Posterior vena cava (tissue), 2 donors: Measurements from ENCODE around the gene PSMD5. TPM values are rescaled to one million over a fixed set of nuclear protein-coding genes. Genes with fewer than 3 reads are reported as not detected.
"Not testable (repeated sequence)": the region's sequence is repeated elsewhere in the genome, so short reads cannot be mapped to it uniquely, and the experiment has no call there.

ENCODE experiments used
- DNase-seq: peaks from one replicate; pipeline ENCODE4 v3.0.0-alpha.2; 2020; ENCODE audit warnings: low spot score
- intact Hi-C, 2 donors: fragments of 100-400 bp; cut with DNase I; formaldehyde crosslinking; loops; one replicate each; pipeline versions ENCODE4 v1.14.1 to v1.14.2; 2022 to 2023
- total RNA-seq, 2 donors: library from RNA; stranded (reverse); fragmentation: NEBNext Ultra II Directional; extraction: Animal tissue kit (Norgen Biotek cat#: 25700); gene quantifications; one replicate each; pipeline ENCODE4 v1.2.1, GENCODE V29; 2021
- donor health status: DM: yes; HTN: yes; CAD: no.
- donor health status: DM: yes; HTN: yes; CAD: no.

PSMD5 gene
- total RNA-seq, 2 donors from 2014 or later = 31.3 to 37.5 TPM

DNA sequence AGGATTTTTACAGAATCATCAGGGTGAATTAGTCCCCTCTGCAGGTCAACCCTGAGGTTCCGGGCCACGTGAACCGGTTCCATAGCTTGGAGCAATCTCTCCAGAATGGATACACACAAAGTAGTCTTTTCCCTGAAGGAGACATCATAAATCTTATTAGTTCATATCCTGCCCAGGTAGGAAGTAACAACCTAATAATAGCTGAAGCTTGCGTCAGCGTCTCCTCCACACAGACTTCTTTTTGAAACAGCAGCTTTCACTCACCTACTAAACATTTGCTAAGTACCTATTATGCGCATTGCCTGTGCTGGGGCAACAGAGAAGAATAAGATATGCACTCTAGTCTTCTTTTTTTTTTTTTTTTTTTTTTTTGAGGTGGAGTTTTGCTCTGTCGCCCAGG is 9.4 kb downstream of the PSMD5 start:
- no peak for DNase-seq
- intact Hi-C loops = no loop called here

DNA sequence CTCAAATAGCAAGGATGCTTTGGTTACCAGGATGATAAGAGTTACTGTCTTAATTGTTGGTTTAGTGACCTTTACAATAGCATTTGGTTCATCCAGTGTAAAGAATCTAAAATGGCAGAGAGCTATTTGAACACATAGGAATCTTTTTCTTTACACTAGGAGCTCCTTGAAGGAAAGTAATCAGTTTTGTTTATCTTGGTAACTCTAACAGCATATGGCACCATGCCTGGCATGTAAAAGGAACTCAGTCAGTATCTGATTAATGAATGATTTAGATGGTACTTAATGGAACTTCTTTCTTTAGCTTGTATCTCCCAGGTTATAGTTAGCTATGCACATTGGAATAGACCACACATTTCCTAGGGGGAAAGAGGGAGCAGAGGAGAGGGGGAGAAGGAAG is 9.9 kb downstream of the PSMD5 start:
- no peak for DNase-seq
- intact Hi-C loops = no loop called here

DNA sequence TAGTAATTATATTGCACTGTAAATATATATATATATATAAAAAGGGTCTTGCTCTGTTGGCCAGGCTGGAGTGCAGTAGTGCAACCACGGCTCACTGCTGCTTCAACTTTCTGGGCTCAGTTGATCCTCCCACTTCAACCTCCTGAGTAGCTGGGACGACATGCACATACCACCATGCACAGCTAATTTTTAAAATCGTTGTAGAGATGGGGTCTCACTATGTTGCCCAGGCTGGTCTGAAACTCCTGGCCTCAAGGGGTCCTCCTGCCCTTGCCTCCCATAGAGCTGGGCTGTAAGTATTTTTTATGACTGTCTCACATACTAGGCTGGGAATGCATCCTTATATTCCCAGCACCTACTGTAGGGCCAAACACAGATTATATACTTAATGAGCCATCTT is 11.9 kb downstream of the PSMD5 start:
- intact Hi-C loops = no loop called here
- no peak for DNase-seq

DNA sequence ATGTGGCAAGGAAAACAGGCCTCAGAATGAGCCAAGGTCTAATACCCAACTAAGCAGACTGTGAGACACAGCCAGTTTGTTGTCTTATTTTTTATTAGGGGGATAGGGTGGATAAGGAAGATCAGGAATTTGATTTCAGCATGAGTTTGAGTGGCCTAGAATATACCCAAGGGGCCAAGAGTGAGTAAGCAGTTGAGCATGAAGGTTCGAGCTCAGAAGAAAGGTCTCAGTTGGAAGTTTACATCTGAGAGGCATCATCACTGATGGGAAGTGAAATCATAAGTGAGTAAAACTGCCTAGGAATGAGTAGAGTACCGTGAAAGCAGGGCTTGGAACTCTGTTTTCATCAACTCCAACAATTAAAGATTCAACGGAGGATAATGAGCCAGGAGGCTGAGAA is 12.6 kb downstream of the PSMD5 start:
- intact Hi-C loops = no loop called here
- no peak for DNase-seq

DNA sequence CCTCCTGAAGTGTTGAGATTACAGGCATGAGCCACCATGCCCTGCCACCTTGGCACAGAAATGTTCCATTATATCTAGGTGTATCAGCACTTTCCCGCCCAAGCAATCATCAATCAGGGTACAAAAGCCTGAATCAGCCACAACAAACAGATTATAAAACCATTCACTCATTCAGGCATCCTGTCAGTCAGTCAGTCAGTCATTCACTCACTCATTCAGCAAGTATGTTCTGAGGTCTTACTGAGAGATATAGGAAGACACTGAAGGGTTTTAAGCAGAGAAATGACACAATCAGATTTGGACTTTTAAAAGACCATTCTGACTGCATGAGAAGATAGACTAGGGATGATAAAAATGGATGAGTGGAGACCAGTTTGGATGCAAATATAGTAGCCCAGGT is 13.1 kb downstream of the PSMD5 start:
- intact Hi-C loops = no loop called here
- DNase-seq = no peak

DNA sequence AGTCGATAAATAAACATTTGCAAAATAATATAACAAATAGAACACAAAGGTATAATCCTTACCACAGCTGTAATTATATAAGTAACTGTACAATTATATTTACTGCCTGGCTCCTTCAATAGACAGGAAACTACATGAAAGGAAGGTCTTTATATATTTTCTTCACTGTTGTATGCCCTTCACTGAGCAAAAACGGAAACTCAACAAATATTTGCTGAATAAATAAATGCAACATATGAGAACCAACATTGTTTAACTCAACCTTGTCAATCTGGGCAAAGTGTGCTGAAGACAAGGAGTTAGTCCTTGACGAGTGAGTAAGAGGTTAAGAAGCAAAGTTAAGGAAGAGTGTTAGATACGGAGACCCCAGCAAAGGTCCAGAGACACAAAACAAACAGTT is 22.6 kb downstream of the PSMD5 start:
- DNase-seq = no peak
- intact Hi-C loops = no loop called here

DNA sequence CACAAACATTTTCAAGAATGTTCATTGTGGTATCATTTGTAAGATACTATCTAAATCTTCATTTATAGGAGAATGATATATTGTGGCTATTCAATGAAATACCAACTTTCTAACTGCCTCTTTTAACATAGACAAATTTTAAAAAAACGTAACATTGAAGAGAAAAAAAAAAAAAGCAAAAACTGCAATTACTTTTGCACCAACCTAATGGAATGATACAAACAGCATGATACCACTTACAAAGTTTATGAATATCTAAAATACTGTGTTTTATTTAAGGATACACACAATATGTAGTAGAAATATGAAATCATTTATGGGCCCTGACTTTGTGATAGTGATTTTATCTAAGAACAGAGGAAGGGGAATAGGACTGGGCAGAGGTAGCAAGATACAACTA is 24.1 kb downstream of the PSMD5 start:
- intact Hi-C loops = no loop called here
- DNase-seq = no peak

DNA sequence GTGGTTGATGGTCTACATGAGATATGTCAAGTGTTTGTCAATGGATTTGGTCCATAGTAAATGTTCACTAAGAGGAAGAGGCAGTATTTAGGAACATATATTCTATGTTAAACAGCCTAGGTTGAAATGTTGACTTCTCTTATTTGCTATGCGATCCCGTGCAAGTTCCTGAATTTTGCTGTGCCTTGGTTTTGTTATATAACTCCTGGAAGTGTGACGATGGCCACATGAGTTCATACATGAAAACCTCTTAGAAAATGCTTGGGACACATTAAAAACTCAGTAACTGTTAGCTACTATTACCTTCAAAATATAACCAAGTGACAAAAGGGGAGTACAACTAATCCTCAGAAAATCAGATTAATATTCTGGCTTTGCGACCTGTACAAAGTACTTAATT is 27.6 kb downstream of the PSMD5 start:
- intact Hi-C loops = no loop called here
- no peak for DNase-seq

DNA sequence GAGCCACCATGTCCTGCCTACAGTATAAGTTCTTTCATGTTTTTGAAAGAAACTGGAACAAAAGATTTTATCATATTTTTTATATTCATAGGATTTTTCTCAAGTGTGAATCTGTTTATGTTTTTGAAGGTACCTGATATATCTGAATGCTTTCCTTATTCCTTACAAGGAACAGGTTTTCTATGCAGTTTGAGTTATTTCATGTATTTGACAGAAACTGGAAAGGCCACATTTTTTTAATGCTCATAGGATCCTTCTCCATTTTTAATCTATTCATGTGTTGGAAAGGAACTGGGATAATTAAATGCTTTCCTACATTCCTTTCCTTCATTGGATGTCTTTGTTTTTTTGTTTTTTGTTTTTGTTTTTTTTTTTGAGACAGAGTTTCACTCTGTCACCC is 33.8 kb downstream of the PSMD5 start:
- no peak for DNase-seq
- intact Hi-C loops = no loop called here

DNA sequence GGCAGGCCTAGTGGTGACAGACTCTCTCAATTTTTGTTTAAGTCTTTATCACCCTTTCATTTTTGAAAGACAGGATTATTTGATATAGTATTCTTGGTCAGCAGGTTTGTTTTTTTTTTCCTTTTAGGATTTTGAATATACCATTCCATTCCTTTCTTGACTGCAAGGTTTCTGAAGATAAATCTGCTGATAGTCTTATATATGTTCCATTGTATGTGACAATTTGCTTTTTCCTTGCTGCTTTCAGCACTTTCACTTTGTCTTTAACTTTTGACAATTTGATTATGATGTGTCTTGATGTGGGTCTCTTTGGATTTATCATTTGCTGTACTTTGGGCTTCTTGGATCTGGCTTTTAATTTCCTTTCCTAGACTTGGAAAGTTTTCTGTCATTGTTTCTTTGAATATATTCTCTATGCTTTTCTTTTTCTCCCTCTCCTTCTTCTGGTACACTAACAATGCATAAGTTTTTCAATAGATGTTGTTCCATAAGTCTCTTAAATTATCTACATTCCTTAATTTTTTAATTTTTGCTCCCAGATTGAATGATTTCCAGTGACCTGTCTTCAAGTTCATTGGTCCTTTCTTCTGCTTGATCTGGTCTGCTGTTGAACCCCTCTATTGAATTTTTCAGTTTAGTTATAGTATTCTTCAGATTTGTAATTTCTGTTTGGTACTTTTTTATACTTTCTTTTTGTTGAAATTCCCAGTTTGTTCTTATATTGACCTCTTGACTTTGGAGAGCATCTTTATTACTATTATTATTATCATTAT is 34.9 kb downstream of the PSMD5 start:
- intact Hi-C loops = no loop called here
- no peak for DNase-seq

DNA sequence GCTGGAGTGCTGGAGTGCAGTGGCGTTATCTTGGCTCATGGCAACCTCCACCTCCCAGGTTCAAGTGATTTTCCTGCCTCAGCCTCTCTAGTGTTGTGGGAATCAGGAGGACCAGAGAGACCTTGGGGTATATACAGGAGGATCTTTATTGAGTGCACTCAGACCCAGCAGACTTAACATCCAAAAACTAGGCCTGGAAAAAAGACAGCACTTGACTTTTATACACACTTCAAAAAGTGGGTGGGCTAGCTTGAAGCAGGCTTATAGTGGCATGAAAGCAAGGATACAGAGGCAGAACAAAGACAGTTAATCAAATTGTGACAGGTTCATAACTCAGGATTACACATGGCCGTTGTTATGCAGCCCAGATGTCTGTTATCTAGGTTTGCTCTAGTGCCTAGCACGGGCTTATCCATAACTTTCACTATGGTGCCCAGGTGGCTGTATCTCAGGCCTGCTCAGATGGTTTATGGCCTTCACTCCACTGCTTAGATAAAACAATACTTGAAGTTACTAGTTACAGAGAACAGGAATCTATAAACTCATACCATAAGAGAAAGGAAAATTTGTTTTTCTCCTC is 37.8 kb downstream of the PSMD5 start:
- intact Hi-C loops = not testable (repeated sequence)

DNA sequence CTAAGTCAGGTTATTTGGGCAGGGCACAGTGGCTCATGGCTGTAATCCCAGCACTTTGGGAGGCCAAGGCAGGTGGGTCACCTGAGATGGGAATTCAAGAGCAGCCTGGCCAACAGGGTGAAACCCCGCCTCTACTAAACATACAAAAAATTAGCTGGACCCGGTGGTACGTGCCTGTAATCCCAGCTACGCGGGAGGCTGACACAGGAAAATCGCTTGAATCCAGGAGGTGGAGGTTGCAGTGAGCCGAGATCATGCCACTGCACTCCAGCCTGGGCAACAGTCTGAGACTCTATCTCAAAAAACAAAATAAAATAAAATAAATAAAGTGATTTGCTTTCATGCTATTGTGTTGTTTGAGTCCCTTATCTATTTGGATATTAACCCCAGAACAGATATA is 41.3 kb downstream of the PSMD5 start:
- DNase-seq = no peak
- intact Hi-C loops = no loop called here

More for the DNA sequence above, 37.8 kb downstream of the PSMD5 start:
- DNase-seq = not testable (repeated sequence)

DNA sequence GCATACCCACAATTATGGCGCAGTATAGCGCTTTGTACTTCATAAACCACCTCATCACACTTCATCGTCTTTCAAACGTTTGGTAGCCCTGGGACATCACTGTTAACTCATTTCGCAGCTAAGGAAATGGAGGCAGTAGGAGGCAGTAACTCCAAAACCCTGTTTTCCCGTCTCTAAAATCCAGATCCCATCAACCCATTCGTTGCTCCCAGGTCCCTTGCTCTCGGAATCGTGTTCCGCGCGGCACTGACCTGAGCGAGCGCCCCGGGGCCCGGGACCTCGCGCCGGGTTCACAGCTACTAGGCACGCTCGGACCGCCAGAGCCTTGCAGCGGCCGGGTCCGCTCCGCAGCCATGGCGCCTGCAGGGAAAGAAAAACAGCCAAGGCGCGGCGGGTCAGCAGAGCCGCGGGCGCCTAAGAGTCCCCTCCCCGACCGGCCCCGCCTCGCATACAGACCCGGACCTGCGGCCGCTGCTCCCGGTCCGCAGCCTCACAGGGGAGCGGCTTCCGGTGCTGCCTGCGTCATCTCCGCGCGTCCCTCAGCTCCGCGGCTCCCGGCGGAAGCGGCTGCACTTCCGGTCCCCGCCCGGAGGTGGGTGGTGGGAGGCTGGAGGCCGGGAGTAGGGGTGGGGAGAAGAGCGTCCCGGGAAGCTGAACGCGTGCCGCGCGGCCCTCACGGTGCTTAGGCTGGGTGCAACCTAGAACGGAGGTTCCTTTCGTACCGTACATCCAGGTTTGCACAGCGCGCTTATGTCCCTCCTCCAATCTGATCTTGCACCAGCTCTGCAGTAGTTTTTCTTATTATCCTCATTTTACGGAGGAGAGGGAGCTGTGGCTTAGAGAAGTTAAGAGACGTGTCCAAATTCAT is 49.6 kb downstream of the PSMD5 start, which contains the start of gene FBXW2:
Gene FBXW2, minus strand, starts transcription at position 519 of the 868 bp plus-strand sequence. CDS start 5,158 bp downstream, outside the sequence.
- DNase-seq = peak; percentile 98
- intact Hi-C loops = no loop called here

DNA sequence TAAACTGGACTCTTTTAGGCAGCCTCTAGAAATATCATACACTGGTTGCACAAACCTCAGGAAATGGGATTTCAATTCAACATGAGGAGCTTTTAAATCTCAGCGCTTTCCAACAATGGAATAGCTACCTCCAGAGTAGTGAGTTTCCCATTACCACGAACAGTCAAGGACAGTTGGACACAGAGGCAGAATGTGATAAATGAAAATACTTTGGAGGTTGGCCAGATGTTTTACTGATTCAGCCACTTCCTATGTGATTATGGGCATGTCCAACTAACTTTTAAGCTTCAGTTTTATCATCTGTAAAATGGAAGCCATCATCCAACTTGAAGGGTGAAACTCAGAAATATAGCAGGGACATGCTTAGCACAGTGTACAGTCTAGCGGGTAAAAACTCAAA is 51.6 kb downstream of the PSMD5 start:
- intact Hi-C loops = no loop called here

DNA sequence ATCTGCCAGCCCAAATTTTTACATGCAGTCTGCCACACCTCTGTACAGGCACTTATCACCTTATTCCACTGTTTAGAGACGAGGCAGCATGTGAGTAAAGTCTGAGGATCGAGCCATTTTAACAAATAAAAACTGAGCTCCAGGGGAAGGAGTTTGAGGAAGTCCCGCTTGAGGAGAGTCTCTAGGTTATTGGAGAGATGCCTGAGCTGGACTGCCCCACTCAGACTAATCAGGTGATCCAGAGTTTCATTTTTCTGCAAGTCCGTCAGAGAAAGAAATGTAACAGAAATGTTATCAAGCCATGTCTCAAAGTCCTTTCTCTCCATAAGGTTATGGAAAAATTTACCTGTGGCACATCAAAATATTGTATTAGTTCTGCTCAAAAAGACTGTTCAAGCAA is 54.8 kb downstream of the PSMD5 start:
- no peak for DNase-seq
- intact Hi-C loops = no loop called here

More for the DNA sequence above, 51.6 kb downstream of the PSMD5 start:
- no peak for DNase-seq

DNA sequence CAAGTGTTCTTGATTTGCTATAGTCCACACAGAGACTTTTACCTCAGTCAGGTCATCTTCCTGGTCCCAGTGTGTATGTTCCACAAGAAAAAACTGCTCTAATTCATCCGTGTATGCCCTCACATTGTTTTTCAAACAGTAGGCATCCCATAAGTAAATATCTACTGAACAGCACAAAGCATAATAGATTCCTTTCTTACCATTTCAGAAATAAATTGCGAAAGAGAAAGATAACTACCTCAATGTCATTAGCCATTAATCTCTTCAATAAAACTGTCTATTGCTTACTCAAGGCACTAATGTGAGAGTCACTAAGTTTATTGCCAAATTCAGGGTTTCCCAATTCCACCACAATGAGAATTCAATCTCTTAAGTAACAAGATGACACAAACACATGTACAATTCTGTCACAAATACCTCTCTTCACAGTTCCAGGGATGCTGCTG is 59.1 kb downstream of the PSMD5 start:
- no peak for DNase-seq
- intact Hi-C loops = no loop called here

DNA sequence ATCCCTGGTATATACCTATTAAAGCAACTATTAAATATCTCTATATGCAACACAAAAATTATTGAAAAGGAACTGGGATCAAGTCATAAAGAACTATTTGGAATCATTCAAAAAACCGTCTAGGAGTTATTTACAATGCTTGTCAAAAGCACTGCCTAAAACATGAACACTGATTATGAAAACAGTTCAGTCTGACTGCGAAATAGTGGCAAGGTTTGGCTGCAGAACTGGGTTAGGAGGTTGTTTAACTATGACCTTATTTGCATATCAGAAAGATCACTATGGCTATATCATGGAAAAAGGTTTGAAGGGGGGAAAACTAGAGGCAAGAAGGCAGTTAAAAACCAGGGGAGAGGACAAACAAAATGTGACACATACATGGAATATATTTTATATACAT is 61.5 kb downstream of the PSMD5 start:
- DNase-seq = no peak
- intact Hi-C loops = no loop called here

DNA sequence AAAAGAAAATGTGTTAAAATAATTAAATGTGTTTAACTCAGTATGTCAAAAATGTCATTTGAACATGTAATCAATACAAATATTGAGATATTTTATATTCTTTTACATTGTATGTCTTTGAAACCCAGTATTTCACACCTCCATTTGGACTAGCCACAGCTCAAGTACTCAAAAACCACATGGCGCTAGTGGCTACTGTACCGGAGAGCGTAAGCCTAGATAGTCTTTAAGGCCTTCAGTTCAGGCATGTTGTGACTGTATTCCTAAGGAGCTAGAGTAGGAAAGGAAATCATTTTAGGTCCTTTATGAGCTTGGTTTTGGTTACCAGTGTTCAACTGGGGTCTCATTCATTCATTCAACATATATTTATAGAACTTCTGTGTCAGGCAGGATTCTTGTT is 62.4 kb downstream of the PSMD5 start:
- intact Hi-C loops = no loop called here
- DNase-seq = no peak

DNA sequence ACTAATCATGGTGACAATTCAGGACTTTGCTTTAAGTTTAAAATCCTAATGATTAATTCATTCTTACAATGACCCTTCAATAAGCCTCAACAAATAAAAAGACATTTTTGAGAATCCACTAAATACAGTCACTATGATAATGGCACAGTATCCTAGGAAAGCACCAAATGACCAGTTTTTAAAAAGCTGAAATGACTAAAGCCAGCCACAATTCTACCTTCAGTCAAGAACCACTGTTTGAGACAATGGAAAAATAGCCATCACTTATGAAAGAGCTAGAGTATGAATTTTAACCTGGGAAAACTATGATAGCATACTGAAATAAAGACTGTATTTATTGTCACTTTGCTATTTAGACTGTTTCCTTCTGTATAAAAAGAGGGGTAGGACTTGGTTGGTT is 63.5 kb downstream of the PSMD5 start:
- intact Hi-C loops = loop anchor here in 1 of 2 donors (1.0 kb wide), 1 partner anchor 12 kb away; no protein-coding TSS in a partner anchor
- DNase-seq = no peak

DNA sequence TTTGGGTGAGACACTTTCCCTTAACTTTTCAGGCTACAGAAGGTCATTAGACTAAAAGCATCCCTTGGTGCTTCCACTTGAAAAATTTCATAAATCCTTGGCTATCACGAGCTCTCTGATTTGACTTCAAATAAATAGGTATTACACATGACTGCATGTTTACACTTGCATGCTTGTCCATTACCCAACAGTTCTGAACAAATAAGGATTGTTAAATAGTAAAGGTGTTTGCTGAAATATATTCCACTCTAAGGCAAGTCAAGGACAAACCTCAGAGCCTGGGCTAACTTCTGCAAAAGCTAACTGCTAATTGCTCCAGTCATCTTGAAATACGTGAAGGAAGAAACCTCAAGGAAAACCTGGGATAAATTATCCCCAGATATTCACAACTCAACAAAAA is 64.0 kb downstream of the PSMD5 start:
- no peak for DNase-seq
- intact Hi-C loops = loop anchor here in 1 of 2 donors (1.0 kb wide), 1 partner anchor 11 kb away; no protein-coding TSS in a partner anchor
